Measurements from ENCODE around the gene CXCL8.

DNA sequence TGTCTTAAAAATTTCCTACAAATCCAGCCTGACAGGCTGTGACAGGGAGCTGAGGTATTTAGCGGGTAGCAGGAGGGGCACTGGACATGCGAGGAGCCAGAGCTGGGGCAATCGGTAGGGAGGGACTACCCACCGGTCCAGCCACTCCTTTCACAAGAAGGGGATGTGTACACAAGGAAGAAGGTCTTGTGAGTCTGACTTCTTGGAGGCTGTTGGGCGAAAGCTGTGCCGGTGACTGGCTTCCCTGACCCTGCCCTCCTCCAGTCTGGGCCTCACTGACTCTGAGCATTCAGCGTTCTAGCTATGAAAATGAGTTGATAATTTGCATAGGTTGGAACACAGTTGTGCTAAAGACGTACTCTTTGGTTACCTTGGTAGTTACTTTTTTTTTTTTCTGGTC is 12.7 kb upstream of the CXCL8 start:
- TF ChIP-seq, protein P1, sequence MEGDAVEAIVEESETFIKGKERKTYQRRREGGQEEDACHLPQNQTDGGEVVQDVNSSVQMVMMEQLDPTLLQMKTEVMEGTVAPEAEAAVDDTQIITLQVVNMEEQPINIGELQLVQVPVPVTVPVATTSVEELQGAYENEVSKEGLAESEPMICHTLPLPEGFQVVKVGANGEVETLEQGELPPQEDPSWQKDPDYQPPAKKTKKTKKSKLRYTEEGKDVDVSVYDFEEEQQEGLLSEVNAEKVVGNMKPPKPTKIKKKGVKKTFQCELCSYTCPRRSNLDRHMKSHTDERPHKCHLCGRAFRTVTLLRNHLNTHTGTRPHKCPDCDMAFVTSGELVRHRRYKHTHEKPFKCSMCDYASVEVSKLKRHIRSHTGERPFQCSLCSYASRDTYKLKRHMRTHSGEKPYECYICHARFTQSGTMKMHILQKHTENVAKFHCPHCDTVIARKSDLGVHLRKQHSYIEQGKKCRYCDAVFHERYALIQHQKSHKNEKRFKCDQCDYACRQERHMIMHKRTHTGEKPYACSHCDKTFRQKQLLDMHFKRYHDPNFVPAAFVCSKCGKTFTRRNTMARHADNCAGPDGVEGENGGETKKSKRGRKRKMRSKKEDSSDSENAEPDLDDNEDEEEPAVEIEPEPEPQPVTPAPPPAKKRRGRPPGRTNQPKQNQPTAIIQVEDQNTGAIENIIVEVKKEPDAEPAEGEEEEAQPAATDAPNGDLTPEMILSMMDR (IDR thresholded peaks at IDR 0.05), result no peak
- TF ChIP-seq POLR2A (IDR thresholded peaks at IDR 0.05), result no peak

All from transverse colon (tissue), 3 donors.